H1 (cell line): Measurements from ENCODE around the gene SCN2A. TPM values are rescaled to one million over a fixed set of nuclear protein-coding genes. Genes with fewer than 3 reads are reported as not detected.

ENCODE experiments used
- CTCF ChIA-PET: fragments of 300-600 bp; sonication (Branson Sonifier 250); formaldehyde crosslinking; loops from one replicate; lab custom pipeline; 2021; ENCODE audit not compliant: partially characterized antibody; lab: Charles Lee
- POLR2A ChIA-PET: fragments of 300-600 bp; sonication (Branson Sonifier 250); formaldehyde crosslinking; loops from one replicate; lab custom pipeline; 2021; ENCODE audit warnings: inconsistent platforms; ENCODE audit not compliant: partially characterized antibody; lab: Charles Lee
- DNase-seq, 2 experiments: peaks; one replicate each; pipeline versions ENCODE4 v3.0.0 to v3.0.0-alpha.2; 2010 to 2022; ENCODE audit warnings: low spot score in 2 of 2, low read depth in 1 of 2, mixed read lengths in 1 of 2
- FAIRE-seq: peaks from 2 replicates; lab custom pipeline; 2011; peaks lifted over from hg19 to GRCh38; lab: Jason Lieb, UNC
- H2AFZ ChIP-seq: 2 replicates; pipeline ENCODE4 v1.8.1; 2012; ENCODE audit warnings: low read length, inconsistent platforms
- H2AK5ac ChIP-seq: 2 replicates; pipeline ENCODE4 v1.6.1; 2013; ENCODE audit warnings: low read depth, low read length
- H2BK120ac ChIP-seq: replicated peaks from 2 replicates; pipeline ENCODE3; 2013; ENCODE audit warnings: low read depth, low read length, inconsistent platforms
- H2BK12ac ChIP-seq: 2 replicates; pipeline ENCODE4 v1.6.1; 2013; ENCODE audit warnings: low read depth, low read length
- H2BK15ac ChIP-seq: 2 replicates; pipeline ENCODE4 v1.6.1; 2013; ENCODE audit warnings: low read length
- H2BK20ac ChIP-seq: 2 replicates; pipeline ENCODE4 v1.6.1; 2013; ENCODE audit warnings: low read length
- H2BK5ac ChIP-seq: 2 replicates; pipeline ENCODE4 v1.6.1; 2013; ENCODE audit warnings: low read depth, low read length
- H3K14ac ChIP-seq: 2 replicates; pipeline ENCODE4 v1.6.1; 2013; ENCODE audit warnings: inconsistent platforms; ENCODE audit not compliant: insufficient read length
- H3K18ac ChIP-seq: 2 replicates; pipeline ENCODE4 v1.6.1; 2013; ENCODE audit warnings: low read length; ENCODE audit errors: extremely low read depth
- H3K23ac ChIP-seq: 2 replicates; pipeline ENCODE4 v1.6.1; 2013; ENCODE audit warnings: inconsistent platforms; ENCODE audit not compliant: insufficient read length
- H3K23me2 ChIP-seq: 2 replicates; pipeline ENCODE4 v1.6.1; 2013; ENCODE audit warnings: low read depth, low read length
- H3K27ac ChIP-seq: 2 replicates; pipeline ENCODE4 v1.6.1; 2011; ENCODE audit warnings: low read depth, low read length, inconsistent platforms
- H3K27me3 ChIP-seq, 4 experiments: replicated peaks in 1 of 4; 1 replicate in 1 of 4; 2 replicates in 3 of 4; pipeline versions ENCODE4 v1.6.1 to v1.8.1; 2011 to 2013; ENCODE audit warnings: low read length in 3 of 4, mild to moderate bottlenecking in 3 of 4, inconsistent platforms in 2 of 4, mixed read lengths in 2 of 4, moderate library complexity in 1 of 4; ENCODE audit not compliant: control insufficient read depth in 3 of 4, insufficient read depth in 3 of 4; ENCODE audit errors: extremely low read depth in 1 of 4
- H3K36me3 ChIP-seq, 4 experiments: 2 replicates each; pipeline versions ENCODE4 v1.6.1 to v1.8.1; 2011 to 2013; ENCODE audit warnings: mild to moderate bottlenecking in 4 of 4, low read length in 3 of 4, moderate library complexity in 2 of 4, control low read depth in 1 of 4, inconsistent platforms in 1 of 4; ENCODE audit not compliant: insufficient read depth in 4 of 4, control insufficient read depth in 2 of 4
- H3K4ac ChIP-seq: replicated peaks from 2 replicates; pipeline ENCODE3; 2013; ENCODE audit warnings: low read length, low read depth, mixed read lengths, inconsistent platforms; ENCODE audit not compliant: insufficient read length
- H3K4me1 ChIP-seq, 4 experiments: replicated peaks in 1 of 4; 1 replicate in 1 of 4; 2 replicates in 3 of 4; pipeline versions ENCODE4 v1.6.1 to v1.8.1; 2011 to 2013; ENCODE audit warnings: low read length in 3 of 4, inconsistent platforms in 2 of 4, mixed read lengths in 1 of 4; ENCODE audit not compliant: insufficient read depth in 4 of 4, control insufficient read depth in 3 of 4
- H3K4me2 ChIP-seq, 2 experiments: 2 replicates each; pipeline versions ENCODE4 v1.6.1 to v1.8.1; 2011 to 2013; ENCODE audit warnings: low read depth in 2 of 2, low read length in 2 of 2, control low read depth in 1 of 2, inconsistent platforms in 1 of 2, mild to moderate bottlenecking in 1 of 2; ENCODE audit not compliant: insufficient read depth in 1 of 2
- H3K4me3 ChIP-seq, 4 experiments: fragments of 200-600, 300-600 bp in 1 of 4; sonication (generic), shearing (Covaris generic), sonication (Bioruptor Twin) in 1 of 4; 2 replicates each; pipeline versions ENCODE4 v1.5.1 to v1.8.1; 2011 to 2016; ENCODE audit warnings: low read length in 4 of 4, low read depth in 3 of 4, control low read depth in 2 of 4, inconsistent platforms in 2 of 4, mild to moderate bottlenecking in 2 of 4, mixed read lengths in 1 of 4, moderate library complexity in 1 of 4; ENCODE audit not compliant: insufficient read depth in 2 of 4; ENCODE audit errors: extremely low read depth in 1 of 4
- H3K56ac ChIP-seq: replicated peaks from 2 replicates; pipeline ENCODE3; 2013; ENCODE audit warnings: low read depth, mild to moderate bottlenecking, mixed read lengths, low read length, inconsistent platforms; ENCODE audit not compliant: insufficient read length
- H3K79me1 ChIP-seq: 2 replicates; pipeline ENCODE4 v1.6.1; 2013; ENCODE audit warnings: low read depth, low read length, control low read depth
- H3K79me2 ChIP-seq, 2 experiments: 2 replicates each; pipeline versions ENCODE4 v1.6.1 to v1.8.1; 2012 to 2013; ENCODE audit warnings: low read length in 2 of 2, mild to moderate bottlenecking in 2 of 2, inconsistent platforms in 1 of 2; ENCODE audit not compliant: insufficient read depth in 2 of 2, control insufficient read depth in 1 of 2
- H3K9ac ChIP-seq, 4 experiments: replicated peaks in 1 of 4; 1 replicate in 1 of 4; 2 replicates in 3 of 4; pipeline versions ENCODE4 v1.6.1 to v1.8.1; 2011 to 2013; ENCODE audit warnings: low read depth in 3 of 4, low read length in 3 of 4, control low read depth in 2 of 4, mild to moderate bottlenecking in 2 of 4, moderate library complexity in 2 of 4, inconsistent platforms in 1 of 4; ENCODE audit errors: extremely low read depth in 1 of 4
- H3K9me3 ChIP-seq, 2 experiments: 2 replicates each; pipeline versions ENCODE4 v1.6.1 to v1.8.1; 2012 to 2013; ENCODE audit warnings: mild to moderate bottlenecking in 2 of 2, moderate library complexity in 2 of 2, control low read depth in 1 of 2, inconsistent platforms in 1 of 2, low read depth in 1 of 2, low read length in 1 of 2, mixed read lengths in 1 of 2; ENCODE audit not compliant: insufficient read depth in 2 of 2
- H4K20me1 ChIP-seq, 2 experiments: replicated peaks in 1 of 2; 2 replicates each; pipeline versions ENCODE3 to v1.8.1; 2011 to 2013; ENCODE audit warnings: inconsistent platforms in 2 of 2, low read length in 2 of 2, mild to moderate bottlenecking in 1 of 2; ENCODE audit not compliant: insufficient read depth in 2 of 2, control insufficient read depth in 1 of 2
- H4K5ac ChIP-seq: 2 replicates; pipeline ENCODE4 v1.6.1; 2013; ENCODE audit warnings: low read length, low read depth, mixed read lengths, inconsistent platforms; ENCODE audit not compliant: insufficient read length
- H4K8ac ChIP-seq: 2 replicates; pipeline ENCODE4 v1.8.0; 2013; ENCODE audit warnings: mild to moderate bottlenecking, moderate library complexity, low read length, inconsistent platforms; ENCODE audit not compliant: insufficient read depth; ENCODE audit errors: extremely low read depth
- H4K91ac ChIP-seq: replicated peaks from 2 replicates; pipeline ENCODE3; 2013; ENCODE audit warnings: low read length, mixed read lengths, inconsistent platforms; ENCODE audit not compliant: insufficient read length
- CTBP2 ChIP-seq: IDR thresholded peaks from 2 replicates; pipeline ENCODE4 v1.7.0; 2011; ENCODE audit warnings: borderline replicate concordance, mild to moderate bottlenecking, moderate library complexity, mixed read lengths, low read length; ENCODE audit not compliant: insufficient read depth, insufficient read length
- GABPA ChIP-seq: IDR thresholded peaks from 2 replicates; pipeline ENCODE4 v1.6.1; 2011; ENCODE audit warnings: mild to moderate bottlenecking, low read length, moderate library complexity, borderline replicate concordance; ENCODE audit not compliant: insufficient read depth
- PHF8 ChIP-seq: fragments of 200-600 bp; sonication (generic); conservative IDR thresholded peaks from 2 replicates; pipeline ENCODE4 v1.7.1; 2012; ENCODE audit warnings: low read depth, mild to moderate bottlenecking, inconsistent platforms, low read length, moderate library complexity
- SAP30 ChIP-seq: fragments of 300-600 bp; sonication (generic); IDR thresholded peaks from 2 replicates; pipeline ENCODE4 v1.7.1; 2012; ENCODE audit warnings: low read length, moderate library complexity, mild to moderate bottlenecking, inconsistent platforms; ENCODE audit not compliant: insufficient read depth, insufficient replicate concordance
- TEAD4 ChIP-seq: IDR thresholded peaks from 2 replicates; pipeline ENCODE4 v1.6.1; 2012; ENCODE audit warnings: low read depth, low read length, inconsistent platforms, mixed read lengths
- ZNF274 ChIP-seq: IDR thresholded peaks from 2 replicates; pipeline ENCODE4 v1.7.0; 2012; ENCODE audit warnings: low read length, borderline replicate concordance; ENCODE audit errors: extremely low read depth
- WGBS, 2 experiments: shearing (Covaris generic) in 1 of 2; methylation state at CpG; one replicate each; pipeline versions ENCODE4 v1.1.6 to v1.1.7; 2013 to 2015; ENCODE audit warnings: low lambda C conversion rate in 2 of 2, mixed read lengths in 2 of 2, inconsistent platforms in 1 of 2, low coverage in 1 of 2, missing lambda C conversion rate in 1 of 2; ENCODE audit not compliant: insufficient replicate concordance in 2 of 2, insufficient coverage in 1 of 2, insufficient read length in 1 of 2; ENCODE audit errors: extremely low coverage in 1 of 2, missing lambda C conversion rate in 1 of 2; 5-methylcytosine and 5-hydroxymethylcytosine counted together
- polyA plus RNA-seq, 7 experiments: library from polyadenylated mRNA; depleted of rRNA in 3 of 7; stranded (reverse) in 5 of 7; unstranded in 2 of 7; fragments of >200 nt in 5 of 7; fragments of 200-250 nt in 2 of 7; gene quantifications; 1 replicate in 5 of 7; 2 replicates in 1 of 7; 4 replicates in 1 of 7; pipeline versions ENCODE4 v1.2.1 to v1.2.3, GENCODE V29; 2011 to 2013; ENCODE audit warnings: missing spikeins in 2 of 7, mixed read lengths in 2 of 7
- total RNA-seq: library from RNA; stranded (reverse); fragmentation: NEBNext Ultra II Directional; extraction: Animal tissue kit (Norgen Biotek cat#: 25700); gene quantifications from 2 replicates; pipeline ENCODE4 v1.2.1, GENCODE V29; 2021
- TF ChIP-seq, protein P1 (sequence below): IDR thresholded peaks from 2 replicates; pipeline ENCODE4 v1.6.1; 2011; ENCODE audit warnings: low read length, improper control_type of control experiment

Gene SCN2A
- total and polyA plus RNA-seq, 2 of the 8 experiments (the other 6 are each of a cell fraction or from before 2014, with no cell fraction given), result 0.18 to 1.1 TPM

- TF ChIP-seq CTBP2 (no peak), TEAD4 (no peak), SAP30 (no peak), ZNF274 (no peak), PHF8 (no peak), GABPA (no peak)
- TF ChIP-seq, protein P1, sequence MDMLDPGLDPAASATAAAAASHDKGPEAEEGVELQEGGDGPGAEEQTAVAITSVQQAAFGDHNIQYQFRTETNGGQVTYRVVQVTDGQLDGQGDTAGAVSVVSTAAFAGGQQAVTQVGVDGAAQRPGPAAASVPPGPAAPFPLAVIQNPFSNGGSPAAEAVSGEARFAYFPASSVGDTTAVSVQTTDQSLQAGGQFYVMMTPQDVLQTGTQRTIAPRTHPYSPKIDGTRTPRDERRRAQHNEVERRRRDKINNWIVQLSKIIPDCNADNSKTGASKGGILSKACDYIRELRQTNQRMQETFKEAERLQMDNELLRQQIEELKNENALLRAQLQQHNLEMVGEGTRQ, result no peak
- Histone ChIP-seq H3K36me3 (no peaks in the 10 kb centered on the region), H3K9me3 (no peaks in the 10 kb centered on the region), H3K4me2 (no peak overlapping the region), H3K79me1 (no peaks in the 10 kb centered on the region), H2BK15ac (no peak overlapping the region), H2BK5ac (no peak overlapping the region), H4K91ac (no peak overlapping the region), H3K27me3 (no peaks in the 10 kb centered on the region), H2BK120ac (no peak overlapping the region), H3K4ac (no peak overlapping the region), H3K4me3 (no peak overlapping the region), H3K79me2 (no peaks in the 10 kb centered on the region), H2AK5ac (no peak overlapping the region), H3K18ac (no peak overlapping the region), H3K56ac (no peak overlapping the region), H4K20me1 (no peaks in the 10 kb centered on the region), H3K9ac (no peak overlapping the region), H3K23ac (no peak overlapping the region), H2AFZ (no peak overlapping the region), H2BK20ac (no peak overlapping the region), H3K14ac (no peak overlapping the region), H3K4me1 (no peaks in the 10 kb centered on the region), H4K5ac (no peak overlapping the region), H3K27ac (no peak overlapping the region), H4K8ac (no peak overlapping the region), H2BK12ac (no peak overlapping the region), H3K23me2 (no peaks in the 10 kb centered on the region)
- POLR2A ChIA-PET, result no interaction called here
- FAIRE-seq (no peak), DNase-seq (no peak)
- 73% methylated on average over 2 of the region's 2 CpGs; no CpG with 5 or more reads in 1 of the 2 experiments for WGBS, 2 experiments
- CTCF ChIA-PET, result interaction anchor here (1.0 to 1.1 kb wide), 2 partner anchors 33 to 221 kb away, joined by 3 read pairs; partner anchors contain the start of gene SCN3A
These were observed 2.2 kb upstream of the SCN2A start for GRCh38 chr2:165237056-165237455.
